ENCODE results near the gene RALGPS1. TPM values are rescaled to one million over a fixed set of nuclear protein-coding genes. Genes with fewer than 3 reads are reported as not detected.

RALGPS1 gene
- total RNA-seq, 1 experiment from 2014 or later = 28.5 TPM

DNA sequence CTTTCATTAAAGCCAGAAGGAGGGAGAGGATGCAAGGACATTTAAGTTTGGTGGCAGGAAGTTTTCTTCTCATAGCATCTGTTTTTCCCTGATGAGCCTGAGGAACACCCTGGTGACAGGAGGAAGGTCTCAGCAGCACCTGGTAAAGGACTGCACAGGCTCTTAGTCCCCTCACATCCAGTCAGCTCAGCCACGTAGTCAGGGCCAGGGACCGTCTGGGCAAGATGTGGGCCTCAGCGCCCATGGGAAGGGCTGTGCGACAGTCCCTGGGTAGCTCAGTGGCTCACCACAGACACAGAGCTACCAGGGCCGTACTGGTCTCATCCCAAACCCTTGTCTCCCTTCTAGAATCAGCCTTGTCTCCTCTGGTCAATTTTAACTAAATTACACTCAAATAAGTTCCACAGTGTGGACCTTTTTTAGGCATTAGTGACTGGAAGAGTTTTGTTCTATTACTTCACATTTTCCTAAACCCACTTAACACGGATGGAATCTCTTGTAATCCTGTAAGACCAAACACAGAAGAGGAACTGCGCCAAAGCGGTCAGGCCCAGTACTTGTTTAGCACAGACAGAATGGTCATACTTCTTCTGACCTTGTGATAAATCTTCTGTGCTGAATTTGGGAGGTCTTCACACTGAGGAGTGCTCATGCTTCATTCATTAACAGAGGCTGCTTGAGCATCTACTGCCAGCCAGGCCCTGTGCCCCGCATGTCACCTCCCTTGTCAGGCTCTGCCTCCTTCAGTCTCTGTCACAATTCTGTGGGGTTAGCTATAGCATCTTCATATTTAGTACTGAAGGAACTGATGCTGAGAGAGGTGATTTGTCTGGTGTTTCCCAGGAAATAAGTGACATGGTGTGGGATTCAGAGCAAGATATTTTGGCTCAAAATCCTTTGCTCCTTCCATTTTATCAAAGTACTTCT lies 116.5 kb downstream of the RALGPS1 start (continued):
- TF ChIP-seq PREB (CRISPR knock-in tag; IDR thresholded peaks at IDR 0.05; ENCODE audit: borderline replicate concordance) (no peak), NFE2L1 (CRISPR knock-in tag; IDR thresholded peaks at IDR 0.05) (no peak), CREB1 (CRISPR knock-in tag; IDR thresholded peaks at IDR 0.05) (no peak), TEAD1 (CRISPR knock-in tag; IDR thresholded peaks at IDR 0.05) (no peak)
- TF ChIP-seq, protein P1, sequence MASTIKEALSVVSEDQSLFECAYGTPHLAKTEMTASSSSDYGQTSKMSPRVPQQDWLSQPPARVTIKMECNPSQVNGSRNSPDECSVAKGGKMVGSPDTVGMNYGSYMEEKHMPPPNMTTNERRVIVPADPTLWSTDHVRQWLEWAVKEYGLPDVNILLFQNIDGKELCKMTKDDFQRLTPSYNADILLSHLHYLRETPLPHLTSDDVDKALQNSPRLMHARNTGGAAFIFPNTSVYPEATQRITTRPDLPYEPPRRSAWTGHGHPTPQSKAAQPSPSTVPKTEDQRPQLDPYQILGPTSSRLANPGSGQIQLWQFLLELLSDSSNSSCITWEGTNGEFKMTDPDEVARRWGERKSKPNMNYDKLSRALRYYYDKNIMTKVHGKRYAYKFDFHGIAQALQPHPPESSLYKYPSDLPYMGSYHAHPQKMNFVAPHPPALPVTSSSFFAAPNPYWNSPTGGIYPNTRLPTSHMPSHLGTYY (CRISPR knock-in tag; IDR thresholded peaks at IDR 0.05) = no peak

DNA sequence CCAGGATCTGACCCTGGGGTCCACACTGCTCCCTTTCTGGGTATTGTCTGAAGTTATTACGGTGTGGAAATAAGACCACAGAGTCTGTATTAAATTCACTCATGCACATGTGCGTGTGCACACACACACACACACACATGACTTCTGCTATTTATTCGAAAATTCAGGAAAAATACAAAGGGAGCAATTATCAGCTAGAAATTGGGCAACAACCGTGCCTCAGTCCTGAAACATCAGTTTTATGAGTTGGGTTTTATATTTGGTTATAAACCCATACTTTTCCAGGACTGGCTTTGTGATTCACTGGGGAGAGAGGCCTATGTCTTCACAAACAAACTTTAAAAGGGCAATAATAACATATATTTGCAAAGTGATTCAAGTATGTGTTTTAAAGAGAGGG lies 117.7 kb downstream of the RALGPS1 start:
- no peaks in the 10 kb centered on the region for H3K9me3 Mint-ChIP-seq
- no peak overlapping the region for H3K27ac Mint-ChIP-seq
- peaks cover 8% of the 10 kb centered on the region for H3K4me1 Mint-ChIP-seq
- TF ChIP-seq TP53 (CRISPR knock-in tag; IDR thresholded peaks at IDR 0.05) (no peak), TEAD4 (CRISPR knock-in tag; IDR thresholded peaks at IDR 0.05) (no peak), RELA (CRISPR knock-in tag; IDR thresholded peaks at IDR 0.05; ENCODE audit: borderline replicate concordance) (no peak), TEAD1 (CRISPR knock-in tag; IDR thresholded peaks at IDR 0.05) (no peak), JUN (CRISPR knock-in tag; IDR thresholded peaks at IDR 0.05) (no peak), USF2 (CRISPR knock-in tag; IDR thresholded peaks at IDR 0.05) (no peak), MYBL2 (CRISPR knock-in tag; IDR thresholded peaks at IDR 0.05) (no peak), EMX1 (CRISPR knock-in tag; IDR thresholded peaks at IDR 0.05) (no peak), NR3C1 (CRISPR knock-in tag; conservative IDR thresholded peaks at IDR 0.05; ENCODE audit: low read depth) (no peak), CDX4 (CRISPR knock-in tag; IDR thresholded peaks at IDR 0.05; ENCODE audit: borderline replicate concordance) (no peak), HMGA2 (CRISPR knock-in tag; IDR thresholded peaks at IDR 0.05) (no peak), ZNF263 (CRISPR knock-in tag; IDR thresholded peaks at IDR 0.05; ENCODE audit: low read depth) (no peak), OVOL2 (CRISPR knock-in tag; IDR thresholded peaks at IDR 0.05; ENCODE audit: borderline replicate concordance) (no peak), NFE2L1 (CRISPR knock-in tag; IDR thresholded peaks at IDR 0.05) (no peak), CREM (CRISPR knock-in tag; IDR thresholded peaks at IDR 0.05) (no peak)
- TF ChIP-seq, protein P2, sequence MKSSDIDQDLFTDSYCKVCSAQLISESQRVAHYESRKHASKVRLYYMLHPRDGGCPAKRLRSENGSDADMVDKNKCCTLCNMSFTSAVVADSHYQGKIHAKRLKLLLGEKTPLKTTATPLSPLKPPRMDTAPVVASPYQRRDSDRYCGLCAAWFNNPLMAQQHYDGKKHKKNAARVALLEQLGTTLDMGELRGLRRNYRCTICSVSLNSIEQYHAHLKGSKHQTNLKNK (CRISPR knock-in tag; IDR thresholded peaks at IDR 0.05) = no peak
- TF ChIP-seq, protein P3, sequence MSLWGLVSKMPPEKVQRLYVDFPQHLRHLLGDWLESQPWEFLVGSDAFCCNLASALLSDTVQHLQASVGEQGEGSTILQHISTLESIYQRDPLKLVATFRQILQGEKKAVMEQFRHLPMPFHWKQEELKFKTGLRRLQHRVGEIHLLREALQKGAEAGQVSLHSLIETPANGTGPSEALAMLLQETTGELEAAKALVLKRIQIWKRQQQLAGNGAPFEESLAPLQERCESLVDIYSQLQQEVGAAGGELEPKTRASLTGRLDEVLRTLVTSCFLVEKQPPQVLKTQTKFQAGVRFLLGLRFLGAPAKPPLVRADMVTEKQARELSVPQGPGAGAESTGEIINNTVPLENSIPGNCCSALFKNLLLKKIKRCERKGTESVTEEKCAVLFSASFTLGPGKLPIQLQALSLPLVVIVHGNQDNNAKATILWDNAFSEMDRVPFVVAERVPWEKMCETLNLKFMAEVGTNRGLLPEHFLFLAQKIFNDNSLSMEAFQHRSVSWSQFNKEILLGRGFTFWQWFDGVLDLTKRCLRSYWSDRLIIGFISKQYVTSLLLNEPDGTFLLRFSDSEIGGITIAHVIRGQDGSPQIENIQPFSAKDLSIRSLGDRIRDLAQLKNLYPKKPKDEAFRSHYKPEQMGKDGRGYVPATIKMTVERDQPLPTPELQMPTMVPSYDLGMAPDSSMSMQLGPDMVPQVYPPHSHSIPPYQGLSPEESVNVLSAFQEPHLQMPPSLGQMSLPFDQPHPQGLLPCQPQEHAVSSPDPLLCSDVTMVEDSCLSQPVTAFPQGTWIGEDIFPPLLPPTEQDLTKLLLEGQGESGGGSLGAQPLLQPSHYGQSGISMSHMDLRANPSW (CRISPR knock-in tag; conservative IDR thresholded peaks at IDR 0.05; ENCODE audit: low read depth) = no peak
- TF ChIP-seq, protein P4, sequence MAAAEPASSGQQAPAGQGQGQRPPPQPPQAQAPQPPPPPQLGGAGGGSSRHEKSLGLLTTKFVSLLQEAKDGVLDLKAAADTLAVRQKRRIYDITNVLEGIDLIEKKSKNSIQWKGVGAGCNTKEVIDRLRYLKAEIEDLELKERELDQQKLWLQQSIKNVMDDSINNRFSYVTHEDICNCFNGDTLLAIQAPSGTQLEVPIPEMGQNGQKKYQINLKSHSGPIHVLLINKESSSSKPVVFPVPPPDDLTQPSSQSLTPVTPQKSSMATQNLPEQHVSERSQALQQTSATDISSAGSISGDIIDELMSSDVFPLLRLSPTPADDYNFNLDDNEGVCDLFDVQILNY (CRISPR knock-in tag; IDR thresholded peaks at IDR 0.05) = no peak
- TF ChIP-seq, protein P5, sequence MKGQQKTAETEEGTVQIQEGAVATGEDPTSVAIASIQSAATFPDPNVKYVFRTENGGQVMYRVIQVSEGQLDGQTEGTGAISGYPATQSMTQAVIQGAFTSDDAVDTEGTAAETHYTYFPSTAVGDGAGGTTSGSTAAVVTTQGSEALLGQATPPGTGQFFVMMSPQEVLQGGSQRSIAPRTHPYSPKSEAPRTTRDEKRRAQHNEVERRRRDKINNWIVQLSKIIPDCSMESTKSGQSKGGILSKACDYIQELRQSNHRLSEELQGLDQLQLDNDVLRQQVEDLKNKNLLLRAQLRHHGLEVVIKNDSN (CRISPR knock-in tag; IDR thresholded peaks at IDR 0.05) = no peak
- H3K36me3 Mint-ChIP-seq = no peaks in the 10 kb centered on the region
- no peak for ATAC-seq
- ChIA-PET POLR2A (no interaction called here), CTCF (no interaction called here)
- H3K27me3 Mint-ChIP-seq (ENCODE audit: low read depth) = no peaks in the 10 kb centered on the region
- DNase-seq (ENCODE audit: low spot score) = no peak
- no peak overlapping the region for H3K4me3 Mint-ChIP-seq
